H1 (cell line): ENCODE measurements around the gene OR1E1. TPM values are rescaled to one million over a fixed set of nuclear protein-coding genes. Genes with fewer than 3 reads are reported as not detected.

ENCODE experiments used
- CTCF ChIA-PET: fragments of 300-600 bp; sonication (Branson Sonifier 250); formaldehyde crosslinking; loops from one replicate; lab custom pipeline; 2021; ENCODE audit not compliant: partially characterized antibody; lab: Charles Lee
- POLR2A ChIA-PET: fragments of 300-600 bp; sonication (Branson Sonifier 250); formaldehyde crosslinking; loops from one replicate; lab custom pipeline; 2021; ENCODE audit warnings: inconsistent platforms; ENCODE audit not compliant: partially characterized antibody; lab: Charles Lee
- DNase-seq, 2 experiments: peaks; one replicate each; pipeline versions ENCODE4 v3.0.0 to v3.0.0-alpha.2; 2010 to 2022; ENCODE audit warnings: low spot score in 2 of 2, low read depth in 1 of 2, mixed read lengths in 1 of 2
- FAIRE-seq: peaks from 2 replicates; lab custom pipeline; 2011; peaks lifted over from hg19 to GRCh38; lab: Jason Lieb, UNC
- H2AFZ ChIP-seq: 2 replicates; pipeline ENCODE4 v1.8.1; 2012; ENCODE audit warnings: low read length, inconsistent platforms
- H2AK5ac ChIP-seq: 2 replicates; pipeline ENCODE4 v1.6.1; 2013; ENCODE audit warnings: low read depth, low read length
- H2BK120ac ChIP-seq: replicated peaks from 2 replicates; pipeline ENCODE3; 2013; ENCODE audit warnings: low read depth, low read length, inconsistent platforms
- H2BK12ac ChIP-seq: 2 replicates; pipeline ENCODE4 v1.6.1; 2013; ENCODE audit warnings: low read depth, low read length
- H2BK15ac ChIP-seq: 2 replicates; pipeline ENCODE4 v1.6.1; 2013; ENCODE audit warnings: low read length
- H2BK20ac ChIP-seq: 2 replicates; pipeline ENCODE4 v1.6.1; 2013; ENCODE audit warnings: low read length
- H2BK5ac ChIP-seq: 2 replicates; pipeline ENCODE4 v1.6.1; 2013; ENCODE audit warnings: low read depth, low read length
- H3K14ac ChIP-seq: 2 replicates; pipeline ENCODE4 v1.6.1; 2013; ENCODE audit warnings: inconsistent platforms; ENCODE audit not compliant: insufficient read length
- H3K18ac ChIP-seq: 2 replicates; pipeline ENCODE4 v1.6.1; 2013; ENCODE audit warnings: low read length; ENCODE audit errors: extremely low read depth
- H3K23ac ChIP-seq: 2 replicates; pipeline ENCODE4 v1.6.1; 2013; ENCODE audit warnings: inconsistent platforms; ENCODE audit not compliant: insufficient read length
- H3K23me2 ChIP-seq: 2 replicates; pipeline ENCODE4 v1.6.1; 2013; ENCODE audit warnings: low read depth, low read length
- H3K27ac ChIP-seq: 2 replicates; pipeline ENCODE4 v1.6.1; 2011; ENCODE audit warnings: low read depth, low read length, inconsistent platforms
- H3K27me3 ChIP-seq, 4 experiments: replicated peaks in 1 of 4; 1 replicate in 1 of 4; 2 replicates in 3 of 4; pipeline versions ENCODE4 v1.6.1 to v1.8.1; 2011 to 2013; ENCODE audit warnings: low read length in 3 of 4, mild to moderate bottlenecking in 3 of 4, inconsistent platforms in 2 of 4, mixed read lengths in 2 of 4, moderate library complexity in 1 of 4; ENCODE audit not compliant: control insufficient read depth in 3 of 4, insufficient read depth in 3 of 4; ENCODE audit errors: extremely low read depth in 1 of 4
- H3K36me3 ChIP-seq, 4 experiments: 2 replicates each; pipeline versions ENCODE4 v1.6.1 to v1.8.1; 2011 to 2013; ENCODE audit warnings: mild to moderate bottlenecking in 4 of 4, low read length in 3 of 4, moderate library complexity in 2 of 4, control low read depth in 1 of 4, inconsistent platforms in 1 of 4; ENCODE audit not compliant: insufficient read depth in 4 of 4, control insufficient read depth in 2 of 4
- H3K4ac ChIP-seq: replicated peaks from 2 replicates; pipeline ENCODE3; 2013; ENCODE audit warnings: low read length, low read depth, mixed read lengths, inconsistent platforms; ENCODE audit not compliant: insufficient read length
- H3K4me1 ChIP-seq, 4 experiments: replicated peaks in 1 of 4; 1 replicate in 1 of 4; 2 replicates in 3 of 4; pipeline versions ENCODE4 v1.6.1 to v1.8.1; 2011 to 2013; ENCODE audit warnings: low read length in 3 of 4, inconsistent platforms in 2 of 4, mixed read lengths in 1 of 4; ENCODE audit not compliant: insufficient read depth in 4 of 4, control insufficient read depth in 3 of 4
- H3K4me2 ChIP-seq, 2 experiments: 2 replicates each; pipeline versions ENCODE4 v1.6.1 to v1.8.1; 2011 to 2013; ENCODE audit warnings: low read depth in 2 of 2, low read length in 2 of 2, control low read depth in 1 of 2, inconsistent platforms in 1 of 2, mild to moderate bottlenecking in 1 of 2; ENCODE audit not compliant: insufficient read depth in 1 of 2
- H3K4me3 ChIP-seq, 4 experiments: fragments of 200-600, 300-600 bp in 1 of 4; sonication (generic), shearing (Covaris generic), sonication (Bioruptor Twin) in 1 of 4; 2 replicates each; pipeline versions ENCODE4 v1.5.1 to v1.8.1; 2011 to 2016; ENCODE audit warnings: low read length in 4 of 4, low read depth in 3 of 4, control low read depth in 2 of 4, inconsistent platforms in 2 of 4, mild to moderate bottlenecking in 2 of 4, mixed read lengths in 1 of 4, moderate library complexity in 1 of 4; ENCODE audit not compliant: insufficient read depth in 2 of 4; ENCODE audit errors: extremely low read depth in 1 of 4
- H3K56ac ChIP-seq: replicated peaks from 2 replicates; pipeline ENCODE3; 2013; ENCODE audit warnings: low read depth, mild to moderate bottlenecking, mixed read lengths, low read length, inconsistent platforms; ENCODE audit not compliant: insufficient read length
- H3K79me1 ChIP-seq: 2 replicates; pipeline ENCODE4 v1.6.1; 2013; ENCODE audit warnings: low read depth, low read length, control low read depth
- H3K79me2 ChIP-seq, 2 experiments: 2 replicates each; pipeline versions ENCODE4 v1.6.1 to v1.8.1; 2012 to 2013; ENCODE audit warnings: low read length in 2 of 2, mild to moderate bottlenecking in 2 of 2, inconsistent platforms in 1 of 2; ENCODE audit not compliant: insufficient read depth in 2 of 2, control insufficient read depth in 1 of 2
- H3K9ac ChIP-seq, 4 experiments: replicated peaks in 1 of 4; 1 replicate in 1 of 4; 2 replicates in 3 of 4; pipeline versions ENCODE4 v1.6.1 to v1.8.1; 2011 to 2013; ENCODE audit warnings: low read depth in 3 of 4, low read length in 3 of 4, control low read depth in 2 of 4, mild to moderate bottlenecking in 2 of 4, moderate library complexity in 2 of 4, inconsistent platforms in 1 of 4; ENCODE audit errors: extremely low read depth in 1 of 4
- H3K9me3 ChIP-seq, 2 experiments: 2 replicates each; pipeline versions ENCODE4 v1.6.1 to v1.8.1; 2012 to 2013; ENCODE audit warnings: mild to moderate bottlenecking in 2 of 2, moderate library complexity in 2 of 2, control low read depth in 1 of 2, inconsistent platforms in 1 of 2, low read depth in 1 of 2, low read length in 1 of 2, mixed read lengths in 1 of 2; ENCODE audit not compliant: insufficient read depth in 2 of 2
- H4K20me1 ChIP-seq, 2 experiments: replicated peaks in 1 of 2; 2 replicates each; pipeline versions ENCODE3 to v1.8.1; 2011 to 2013; ENCODE audit warnings: inconsistent platforms in 2 of 2, low read length in 2 of 2, mild to moderate bottlenecking in 1 of 2; ENCODE audit not compliant: insufficient read depth in 2 of 2, control insufficient read depth in 1 of 2
- H4K5ac ChIP-seq: 2 replicates; pipeline ENCODE4 v1.6.1; 2013; ENCODE audit warnings: low read length, low read depth, mixed read lengths, inconsistent platforms; ENCODE audit not compliant: insufficient read length
- H4K8ac ChIP-seq: 2 replicates; pipeline ENCODE4 v1.8.0; 2013; ENCODE audit warnings: mild to moderate bottlenecking, moderate library complexity, low read length, inconsistent platforms; ENCODE audit not compliant: insufficient read depth; ENCODE audit errors: extremely low read depth
- H4K91ac ChIP-seq: replicated peaks from 2 replicates; pipeline ENCODE3; 2013; ENCODE audit warnings: low read length, mixed read lengths, inconsistent platforms; ENCODE audit not compliant: insufficient read length
- CBX5 ChIP-seq: fragments of 300-800, 300-1000 bp; sonication (generic); IDR thresholded peaks from 2 replicates; pipeline ENCODE4 v1.7.1; 2016; ENCODE audit warnings: antibody characterized with exemption, low read length, low read depth
- GABPA ChIP-seq: IDR thresholded peaks from 2 replicates; pipeline ENCODE4 v1.6.1; 2011; ENCODE audit warnings: mild to moderate bottlenecking, low read length, moderate library complexity, borderline replicate concordance; ENCODE audit not compliant: insufficient read depth
- KDM4A ChIP-seq: IDR thresholded peaks from one replicate; pipeline ENCODE4 v1.7.1; 2012; ENCODE audit warnings: low read depth, mild to moderate bottlenecking, moderate library complexity, low read length, inconsistent platforms; ENCODE audit not compliant: severe bottlenecking
- POLR2AphosphoS5 ChIP-seq: IDR thresholded peaks from 2 replicates; pipeline ENCODE4 v1.6.1; 2011; ENCODE audit warnings: low read depth, low read length
- RFX5 ChIP-seq: IDR thresholded peaks from 2 replicates; pipeline ENCODE4 v1.6.1; 2011; ENCODE audit warnings: low read depth, low read length, improper control_type of control experiment, borderline replicate concordance
- SP1 ChIP-seq: IDR thresholded peaks from 2 replicates; pipeline ENCODE4 v1.6.1; 2011; ENCODE audit warnings: low read depth, low read length
- SP4 ChIP-seq: IDR thresholded peaks from 2 replicates; pipeline ENCODE4 v1.6.1; 2012; ENCODE audit warnings: low read length, inconsistent platforms
- TAF7 ChIP-seq: optimal IDR thresholded peaks from 2 replicates; pipeline ENCODE3; 2011; ENCODE audit warnings: low read depth, mild to moderate bottlenecking, inconsistent platforms, low read length, moderate library complexity, borderline replicate concordance
- WGBS, 2 experiments: shearing (Covaris generic) in 1 of 2; methylation state at CpG; one replicate each; pipeline versions ENCODE4 v1.1.6 to v1.1.7; 2013 to 2015; ENCODE audit warnings: low lambda C conversion rate in 2 of 2, mixed read lengths in 2 of 2, inconsistent platforms in 1 of 2, low coverage in 1 of 2, missing lambda C conversion rate in 1 of 2; ENCODE audit not compliant: insufficient replicate concordance in 2 of 2, insufficient coverage in 1 of 2, insufficient read length in 1 of 2; ENCODE audit errors: extremely low coverage in 1 of 2, missing lambda C conversion rate in 1 of 2; 5-methylcytosine and 5-hydroxymethylcytosine counted together
- polyA plus RNA-seq, 7 experiments: library from polyadenylated mRNA; depleted of rRNA in 3 of 7; stranded (reverse) in 5 of 7; unstranded in 2 of 7; fragments of >200 nt in 5 of 7; fragments of 200-250 nt in 2 of 7; gene quantifications; 1 replicate in 5 of 7; 2 replicates in 1 of 7; 4 replicates in 1 of 7; pipeline versions ENCODE4 v1.2.1 to v1.2.3, GENCODE V29; 2011 to 2013; ENCODE audit warnings: missing spikeins in 2 of 7, mixed read lengths in 2 of 7
- total RNA-seq: library from RNA; stranded (reverse); fragmentation: NEBNext Ultra II Directional; extraction: Animal tissue kit (Norgen Biotek cat#: 25700); gene quantifications from 2 replicates; pipeline ENCODE4 v1.2.1, GENCODE V29; 2021
- TF ChIP-seq, protein P1 (sequence below): IDR thresholded peaks from 2 replicates; pipeline ENCODE4 v1.6.1; 2012; ENCODE audit warnings: low read length, inconsistent platforms

The OR1E1 gene
- total and polyA plus RNA-seq, 2 of the 8 experiments (the other 6 are each of a cell fraction or from before 2014, with no cell fraction given), result not detected

DNA sequence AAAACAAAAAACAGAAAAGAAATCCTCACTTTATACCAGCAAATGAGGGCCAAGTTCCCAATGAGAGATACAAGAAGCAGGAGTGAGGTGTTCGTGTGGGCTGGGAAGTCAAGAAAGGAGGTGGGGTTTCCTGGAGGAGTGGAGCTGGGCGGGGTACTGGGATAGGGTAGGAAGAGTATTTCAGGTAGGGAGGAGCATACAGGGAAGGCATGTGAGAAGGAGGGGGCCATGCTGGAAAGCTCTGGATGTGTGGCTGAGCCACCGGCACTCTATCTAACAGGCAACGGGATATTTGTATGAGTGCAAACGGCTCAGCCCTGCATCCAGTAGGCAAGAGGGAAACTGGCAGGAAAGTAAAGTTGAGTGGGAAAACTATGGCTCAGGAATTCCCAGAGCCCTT lies 16.3 kb downstream of the OR1E1 start:
- no peak for FAIRE-seq
- ChIA-PET CTCF (interaction anchor here (0.6 kb wide), 1 partner anchor 1316 kb away, joined by 3 read pairs; no protein-coding TSS in a partner anchor), POLR2A (no interaction called here)
- H3K27ac ChIP-seq, result no peak overlapping the region
- H4K5ac ChIP-seq, result no peak overlapping the region
- H3K4me1 ChIP-seq, result no peaks in the 10 kb centered on the region; a peak in 1 of 7 replicates
- no peaks in the 10 kb centered on the region for H3K23me2 ChIP-seq
- H3K18ac ChIP-seq, result no peak overlapping the region
- H3K4me2 ChIP-seq, result no peak overlapping the region
- 79% methylated on average over 5 of the region's 5 CpGs; no CpG with 5 or more reads in 1 of the 2 experiments for whole genome bisulfite sequencing, 2 experiments
- no peak overlapping the region for H2AFZ ChIP-seq
- no peak overlapping the region for H3K56ac ChIP-seq
- H2AK5ac ChIP-seq, result no peak overlapping the region
- H3K79me1 ChIP-seq, result no peaks in the 10 kb centered on the region
- no peak for DNase-seq
- H2BK120ac ChIP-seq, result no peak overlapping the region
- H3K79me2 ChIP-seq, result no peaks in the 10 kb centered on the region
- H2BK5ac ChIP-seq, result no peak overlapping the region
- H3K9ac ChIP-seq, result no peak overlapping the region
- H3K23ac ChIP-seq, result no peak overlapping the region
- H4K8ac ChIP-seq, result no peak overlapping the region
- H2BK20ac ChIP-seq, result no peak overlapping the region
- no peak overlapping the region for H2BK12ac ChIP-seq
- peaks cover 38 to 64% of the 10 kb centered on the region in 2 experiments; a peak in 3 of 4 replicates for H3K9me3 ChIP-seq
- H3K36me3 ChIP-seq, result no peaks in the 10 kb centered on the region
- H4K91ac ChIP-seq, result no peak overlapping the region
- no peak overlapping the region for H3K14ac ChIP-seq
- H2BK15ac ChIP-seq, result no peak overlapping the region
- no peaks in the 10 kb centered on the region for H4K20me1 ChIP-seq
- H3K4ac ChIP-seq, result no peak overlapping the region
- no peak overlapping the region for H3K4me3 ChIP-seq
- H3K27me3 ChIP-seq, result no peaks in the 10 kb centered on the region; a peak in 1 of 7 replicates
- TF ChIP-seq KDM4A (no peak), CBX5 (no peak), RFX5 (no peak), TAF7 (no peak), SP4 (no peak), GABPA (no peak), SP1 (no peak), POLR2AphosphoS5 (no peak)
- TF ChIP-seq, protein P1, sequence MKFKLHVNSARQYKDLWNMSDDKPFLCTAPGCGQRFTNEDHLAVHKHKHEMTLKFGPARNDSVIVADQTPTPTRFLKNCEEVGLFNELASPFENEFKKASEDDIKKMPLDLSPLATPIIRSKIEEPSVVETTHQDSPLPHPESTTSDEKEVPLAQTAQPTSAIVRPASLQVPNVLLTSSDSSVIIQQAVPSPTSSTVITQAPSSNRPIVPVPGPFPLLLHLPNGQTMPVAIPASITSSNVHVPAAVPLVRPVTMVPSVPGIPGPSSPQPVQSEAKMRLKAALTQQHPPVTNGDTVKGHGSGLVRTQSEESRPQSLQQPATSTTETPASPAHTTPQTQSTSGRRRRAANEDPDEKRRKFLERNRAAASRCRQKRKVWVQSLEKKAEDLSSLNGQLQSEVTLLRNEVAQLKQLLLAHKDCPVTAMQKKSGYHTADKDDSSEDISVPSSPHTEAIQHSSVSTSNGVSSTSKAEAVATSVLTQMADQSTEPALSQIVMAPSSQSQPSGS, result no peak
